Uterus (tissue), 4 donors: ENCODE measurements around the gene HDDC2. TPM values are rescaled to one million over a fixed set of nuclear protein-coding genes. Genes with fewer than 3 reads are reported as not detected.

ENCODE experiments used
- DNase-seq, 2 donors: peaks; one replicate each; pipeline ENCODE4 v3.0.0-alpha.2; 2019 to 2020
- H3K27ac ChIP-seq, 2 donors: fragments of 200-600 bp; sonication (generic); 1 replicate in 1 of 2; 2 replicates in 1 of 2; pipeline ENCODE4 v1.5.1; 2016 to 2018
- H3K27me3 ChIP-seq, 2 donors: fragments of 200-600 bp; sonication (generic); one replicate each; pipeline ENCODE4 v1.5.1; 2018 to 2019; ENCODE audit warnings: control low read depth in 1 of 2
- H3K36me3 ChIP-seq, 2 donors: fragments of 200-600 bp; sonication (generic); one replicate each; pipeline ENCODE4 v1.5.1; 2019; ENCODE audit warnings: control low read depth in 1 of 2
- H3K4me1 ChIP-seq, 2 donors: fragments of 200-600 bp; sonication (generic); one replicate each; pipeline ENCODE4 v1.5.1; 2018 to 2019; ENCODE audit warnings: control low read depth in 1 of 2
- H3K4me3 ChIP-seq, 2 donors: fragments of 200-600 bp; sonication (generic); 1 replicate in 1 of 2; 2 replicates in 1 of 2; pipeline ENCODE4 v1.5.1; 2018 to 2019; ENCODE audit warnings: mild to moderate bottlenecking in 1 of 2
- H3K9me3 ChIP-seq, 2 donors: fragments of 200-600 bp; sonication (generic); one replicate each; pipeline ENCODE4 v1.5.1; 2019; ENCODE audit warnings: control low read depth in 1 of 2
- POLR2A ChIP-seq, 2 donors: fragments of 450-650 bp; IDR thresholded peaks; one replicate each; pipeline ENCODE4 v1.6.1; 2016; ENCODE audit warnings: antibody characterized with exemption in 2 of 2, mild to moderate bottlenecking in 1 of 2, moderate library complexity in 1 of 2
- intact Hi-C: fragments of 100-400 bp; cut with DNase I; formaldehyde crosslinking; loops from one replicate; pipeline ENCODE4 v1.15.1; 2023; ENCODE audit warnings: low total_unique reads
- total RNA-seq, 4 donors: library from RNA; depleted of rRNA in 3 of 4; stranded (reverse); fragments of >200 nt in 3 of 4; gene quantifications; one replicate each; pipeline versions ENCODE4 v1.1.0 to v1.2.4, GENCODE V29; 2014 to 2023
- TF ChIP-seq, protein P1 (sequence below), 4 experiments: fragments of 200-600 bp in 2 of 4; fragments of 450-650 bp in 2 of 4; sonication (generic) in 2 of 4; IDR thresholded peaks; one replicate each; pipeline ENCODE4 v1.5.1; 2016 to 2019; ENCODE audit warnings: antibody characterized with exemption in 4 of 4, mild to moderate bottlenecking in 2 of 4, moderate library complexity in 1 of 4
- donor health status: DM: yes; HTN: yes; CAD: no.

HDDC2 gene
- total RNA-seq, 4 donors from 2014 or later: 11.3 to 45.2 (median 36.0) TPM

DNA sequence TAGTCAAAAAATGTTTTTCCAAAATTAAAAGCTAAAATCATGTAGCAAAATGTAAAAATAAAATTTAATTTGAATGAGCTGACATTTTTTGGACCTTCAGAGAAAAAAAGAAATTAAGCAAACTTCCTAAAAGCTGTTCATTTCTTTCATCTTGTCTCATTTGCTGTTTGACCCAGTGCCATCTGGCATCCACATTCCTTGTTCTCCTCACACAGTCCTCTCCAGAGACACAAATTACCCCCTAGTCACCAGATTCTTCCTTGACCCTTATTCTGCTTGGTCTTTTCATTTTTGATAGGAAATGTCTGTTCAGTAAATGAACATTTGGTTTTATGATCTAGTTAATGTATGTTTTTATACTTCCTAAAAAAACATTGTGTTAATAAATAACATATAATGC lies 55.2 kb downstream of the HDDC2 start:
- Histone ChIP-seq H3K36me3 (no peaks in the 10 kb centered on the region), H3K27ac (no peak overlapping the region), H3K4me3 (no peak overlapping the region), H3K27me3 (no peaks in the 10 kb centered on the region), H3K9me3 (no peaks in the 10 kb centered on the region), H3K4me1 (no peaks in the 10 kb centered on the region)
- TF ChIP-seq, protein P1, sequence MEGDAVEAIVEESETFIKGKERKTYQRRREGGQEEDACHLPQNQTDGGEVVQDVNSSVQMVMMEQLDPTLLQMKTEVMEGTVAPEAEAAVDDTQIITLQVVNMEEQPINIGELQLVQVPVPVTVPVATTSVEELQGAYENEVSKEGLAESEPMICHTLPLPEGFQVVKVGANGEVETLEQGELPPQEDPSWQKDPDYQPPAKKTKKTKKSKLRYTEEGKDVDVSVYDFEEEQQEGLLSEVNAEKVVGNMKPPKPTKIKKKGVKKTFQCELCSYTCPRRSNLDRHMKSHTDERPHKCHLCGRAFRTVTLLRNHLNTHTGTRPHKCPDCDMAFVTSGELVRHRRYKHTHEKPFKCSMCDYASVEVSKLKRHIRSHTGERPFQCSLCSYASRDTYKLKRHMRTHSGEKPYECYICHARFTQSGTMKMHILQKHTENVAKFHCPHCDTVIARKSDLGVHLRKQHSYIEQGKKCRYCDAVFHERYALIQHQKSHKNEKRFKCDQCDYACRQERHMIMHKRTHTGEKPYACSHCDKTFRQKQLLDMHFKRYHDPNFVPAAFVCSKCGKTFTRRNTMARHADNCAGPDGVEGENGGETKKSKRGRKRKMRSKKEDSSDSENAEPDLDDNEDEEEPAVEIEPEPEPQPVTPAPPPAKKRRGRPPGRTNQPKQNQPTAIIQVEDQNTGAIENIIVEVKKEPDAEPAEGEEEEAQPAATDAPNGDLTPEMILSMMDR (IDR thresholded peaks at IDR 0.05): no peak
- no peak for TF ChIP-seq POLR2A (IDR thresholded peaks at IDR 0.05)
- intact Hi-C loops: no loop called here
- no peak for DNase-seq

DNA sequence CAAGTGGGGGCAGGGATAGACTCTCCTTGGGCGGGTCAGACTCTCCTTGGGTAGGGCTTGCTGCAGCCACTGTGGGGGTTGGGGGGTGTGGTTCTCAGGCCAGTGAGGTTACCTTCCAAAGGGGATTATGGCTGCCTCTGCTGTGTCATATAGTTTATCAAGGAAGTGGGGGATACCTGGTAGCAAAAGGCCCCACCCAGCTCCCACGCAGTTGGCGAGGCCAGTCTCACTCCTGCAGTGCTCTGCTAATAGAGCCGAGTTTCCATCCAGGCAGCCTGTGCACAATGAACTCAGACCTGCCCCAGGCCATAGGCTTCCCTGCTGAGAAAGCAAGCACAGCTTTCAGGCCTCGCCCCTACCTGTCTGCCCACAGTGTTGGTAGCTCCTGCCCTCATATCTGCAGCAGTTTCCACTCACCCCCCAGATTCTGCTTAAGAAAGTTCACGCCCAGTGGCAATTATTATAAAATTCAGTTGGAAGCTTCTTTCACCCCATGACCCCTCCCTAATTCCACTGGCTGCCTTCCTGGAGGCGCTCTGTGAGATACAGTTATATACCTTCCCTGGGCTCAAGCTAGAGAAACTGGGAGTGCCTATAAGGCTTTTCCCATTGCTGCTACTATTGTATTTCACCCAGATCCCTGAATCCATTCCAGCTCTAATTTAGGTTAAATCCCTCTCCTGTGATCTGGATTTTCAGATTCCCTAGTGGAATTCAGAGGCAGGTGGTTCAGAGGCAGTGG lies 56.1 kb downstream of the HDDC2 start:
- Histone ChIP-seq H3K27me3 (no peaks in the 10 kb centered on the region), H3K4me1 (no peaks in the 10 kb centered on the region), H3K27ac (no peak overlapping the region), H3K36me3 (no peaks in the 10 kb centered on the region), H3K9me3 (no peaks in the 10 kb centered on the region), H3K4me3 (no peak overlapping the region)
- no peak for DNase-seq
- intact Hi-C loops: no loop called here
- no peak for TF ChIP-seq POLR2A (IDR thresholded peaks at IDR 0.05)
- TF ChIP-seq, protein P1 (IDR thresholded peaks at IDR 0.05): no peak

- intact Hi-C loops: no loop called here
- H3K27me3 ChIP-seq: no peaks in the 10 kb centered on the region
These were observed 56.7 kb downstream of the HDDC2 start for GRCh38 chr6:125245109-125245508.

DNA sequence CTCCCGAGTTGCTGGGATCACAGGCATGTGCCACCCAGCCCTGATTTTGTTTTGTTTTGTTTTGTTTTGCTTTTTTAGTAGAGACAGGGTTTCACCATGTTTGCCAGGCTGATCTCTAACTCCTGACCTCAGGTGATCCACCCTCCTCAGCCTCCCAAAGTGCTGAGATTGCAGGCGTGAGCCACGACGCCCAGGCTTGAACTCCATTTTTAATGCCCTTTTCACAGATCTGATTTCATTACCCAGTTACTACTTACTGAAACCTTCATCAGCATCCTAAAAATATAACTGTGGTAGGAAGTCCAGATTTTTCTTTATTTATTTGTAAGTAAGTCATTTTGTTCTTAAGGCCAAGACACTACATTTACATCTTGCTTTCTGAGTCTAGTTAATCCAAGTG lies 64.0 kb downstream of the HDDC2 start:
- Histone ChIP-seq H3K27me3 (no peaks in the 10 kb centered on the region), H3K4me1 (no peaks in the 10 kb centered on the region), H3K36me3 (no peaks in the 10 kb centered on the region), H3K27ac (no peak overlapping the region), H3K9me3 (no peaks in the 10 kb centered on the region), H3K4me3 (no peak overlapping the region)
- TF ChIP-seq, protein P1 (IDR thresholded peaks at IDR 0.05): no peak
- no peak for TF ChIP-seq POLR2A (IDR thresholded peaks at IDR 0.05)
- no peak for DNase-seq
- intact Hi-C loops: no loop called here

More at GRCh38 chr6:125245109-125245508, 56.7 kb downstream of the HDDC2 start:
- H3K4me3 ChIP-seq: no peak overlapping the region
- no peaks in the 10 kb centered on the region for H3K36me3 ChIP-seq
- TF ChIP-seq, protein P1 (IDR thresholded peaks at IDR 0.05): no peak
- no peak for TF ChIP-seq POLR2A (IDR thresholded peaks at IDR 0.05)
- H3K4me1 ChIP-seq: no peaks in the 10 kb centered on the region
- H3K9me3 ChIP-seq: no peaks in the 10 kb centered on the region
- DNase-seq: no peak
- no peak overlapping the region for H3K27ac ChIP-seq

DNA sequence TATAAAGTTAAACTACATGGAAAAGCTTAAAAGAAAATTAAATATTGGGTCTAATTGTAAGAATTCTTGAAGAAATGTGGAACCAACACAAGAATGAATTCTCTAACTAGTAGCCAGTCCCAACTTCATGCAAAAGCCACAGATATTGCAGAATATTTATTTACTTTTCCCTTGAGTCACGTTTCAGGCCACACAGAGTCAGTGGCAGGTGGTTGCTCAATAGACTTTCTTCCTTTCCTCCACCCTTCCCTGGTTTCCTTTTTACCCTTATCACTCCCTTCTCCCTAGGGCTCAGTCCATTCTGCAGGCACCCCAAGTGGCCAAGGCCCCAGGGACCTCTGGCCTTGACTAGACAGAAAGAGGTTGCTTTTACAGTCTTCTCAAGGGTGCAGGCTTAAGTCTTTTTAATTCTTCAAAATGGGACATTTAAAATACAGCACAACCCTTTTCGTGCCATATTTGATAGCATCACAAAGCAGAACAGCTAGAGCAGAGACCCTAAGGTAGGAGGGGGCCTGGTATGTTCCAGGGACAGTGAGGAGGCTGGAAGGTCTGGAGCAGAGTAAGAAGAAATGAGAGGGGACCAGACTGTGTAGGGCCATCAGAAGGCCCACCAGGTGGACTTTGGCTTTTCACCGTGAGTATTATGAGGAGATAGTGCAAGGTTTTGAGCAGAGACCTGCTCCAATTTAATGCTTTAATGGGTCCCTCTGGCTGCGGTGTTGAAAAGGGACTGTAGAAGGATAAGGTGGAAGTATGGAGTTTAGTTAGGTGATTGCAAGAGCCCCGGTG lies 65.0 kb downstream of the HDDC2 start:
- no peaks in the 10 kb centered on the region for H3K9me3 ChIP-seq
- H3K27ac ChIP-seq: no peak overlapping the region
- no peaks in the 10 kb centered on the region for H3K27me3 ChIP-seq
- H3K4me3 ChIP-seq: no peak overlapping the region
- TF ChIP-seq, protein P1 (IDR thresholded peaks at IDR 0.05): no peak
- no peak for TF ChIP-seq POLR2A (IDR thresholded peaks at IDR 0.05)
- H3K36me3 ChIP-seq: no peaks in the 10 kb centered on the region
- H3K4me1 ChIP-seq: no peaks in the 10 kb centered on the region
- DNase-seq: no peak
- intact Hi-C loops: no loop called here
